HL-60 (cell line): ENCODE results near the gene EPN3.

Source experiments
- CTCF ChIP-seq: IDR thresholded peaks from one replicate; pipeline ENCODE4 v1.5.1; 2011; ENCODE audit warnings: low read length, control low read depth, inconsistent platforms; ENCODE audit not compliant: insufficient read depth
- POLR2AphosphoS5 ChIP-seq: IDR thresholded peaks from 2 replicates; pipeline ENCODE4 v1.6.1; 2012; ENCODE audit warnings: low read depth
- REST ChIP-seq: IDR thresholded peaks from 2 replicates; pipeline ENCODE4 v1.6.1; 2012; ENCODE audit warnings: low read depth; ENCODE audit not compliant: insufficient replicate concordance

- TF ChIP-seq CTCF (no peak), POLR2AphosphoS5 (no peak), REST (no peak)
Measured at GRCh38 chr17:50551433-50551815, 18.9 kb downstream of the EPN3 start.
